IPS-11a (cell line): Measurements from ENCODE around the gene UMODL1.
"Not testable (repeated sequence)": the region's sequence is repeated elsewhere in the genome, so short reads cannot be mapped to it uniquely, and the experiment has no call there.

Source experiments
- H3K4me3 ChIP-seq: one replicate; pipeline ENCODE4 v1.5.1; 2013; ENCODE audit warnings: low read depth, low read length, control low read depth

The UMODL1 gene

GRCh38 chr21:42058631-42059111 is 12.4 kb upstream of the UMODL1 start:
- no peak overlapping the region for H3K4me3 ChIP-seq

GRCh38 chr21:42059141-42059540 is 12.0 kb upstream of the UMODL1 start:
- H3K4me3 ChIP-seq = no peak overlapping the region

- no peak overlapping the region for H3K4me3 ChIP-seq
Observed at GRCh38 chr21:42059721-42060120, 11.4 kb upstream of the UMODL1 start.

- H3K4me3 ChIP-seq = no peak overlapping the region
Observed at GRCh38 chr21:42060166-42060565, 11.0 kb upstream of the UMODL1 start.

GRCh38 chr21:42061195-42061985 is 9.7 kb upstream of the UMODL1 start:
- no peak overlapping the region for H3K4me3 ChIP-seq

- H3K4me3 ChIP-seq = no peak overlapping the region
Observed at GRCh38 chr21:42061986-42062235, 9.2 kb upstream of the UMODL1 start.

GRCh38 chr21:42062236-42063022 is 8.7 kb upstream of the UMODL1 start:
- H3K4me3 ChIP-seq = no peak overlapping the region

GRCh38 chr21:42063191-42063570 is 7.9 kb upstream of the UMODL1 start:
- H3K4me3 ChIP-seq = no peak overlapping the region

GRCh38 chr21:42063571-42064521 is 7.3 kb upstream of the UMODL1 start:
- H3K4me3 ChIP-seq = no peak overlapping the region

GRCh38 chr21:42066521-42066920 is 4.6 kb upstream of the UMODL1 start:
- H3K4me3 ChIP-seq = no peak overlapping the region

GRCh38 chr21:42067531-42068255 is 3.4 kb upstream of the UMODL1 start:
- H3K4me3 ChIP-seq = no peak overlapping the region

- H3K4me3 ChIP-seq = no peak overlapping the region
Observed at GRCh38 chr21:42068256-42068545, 2.9 kb upstream of the UMODL1 start.

GRCh38 chr21:42068592-42068991 is 2.5 kb upstream of the UMODL1 start:
- H3K4me3 ChIP-seq = no peak overlapping the region

- no peak overlapping the region for H3K4me3 ChIP-seq
Observed at GRCh38 chr21:42069327-42069726, 1.8 kb upstream of the UMODL1 start.

GRCh38 chr21:42069843-42070242 is 1.3 kb upstream of the UMODL1 start:
- no peak overlapping the region for H3K4me3 ChIP-seq

- H3K4me3 ChIP-seq = no peak overlapping the region
Observed at GRCh38 chr21:42073145-42074099, 2.3 kb downstream of the UMODL1 start.

- no peak overlapping the region for H3K4me3 ChIP-seq
Observed at GRCh38 chr21:42075686-42076471, 4.8 kb downstream of the UMODL1 start.

GRCh38 chr21:42077685-42078238 is 6.6 kb downstream of the UMODL1 start:
- not testable (repeated sequence) for H3K4me3 ChIP-seq
